ENCODE data around the gene LBP.

The LBP gene

GRCh38 chr20:38340693-38341092, 5.6 kb upstream of the LBP start:
- no peak overlapping the region for H3K4me2 ChIP-seq
- no peaks in the 10 kb centered on the region for H4K20me1 ChIP-seq
- H3K4me1 ChIP-seq = peaks cover 0 to 21% (median 12%) of the 10 kb centered on the region in 10 experiments; a peak in 13 of 20 replicates
- H3K27me3 ChIP-seq = no peaks in the 10 kb centered on the region
- H3K9ac ChIP-seq = no peak overlapping the region
- no peak for TF ChIP-seq Cebpa-rat (IDR thresholded peaks at IDR 0.05)
- H3K9me3 ChIP-seq (replicated peaks in 1 of 11) = peaks cover 4 to 10% (median 7%) of the 10 kb centered on the region in 11 experiments; a peak in 13 of 22 replicates
- no peak overlapping the region for H3K4me3 ChIP-seq
- H3K27ac ChIP-seq = no peak overlapping the region
- no peaks in the 10 kb centered on the region for H3K36me3 ChIP-seq

DNA sequence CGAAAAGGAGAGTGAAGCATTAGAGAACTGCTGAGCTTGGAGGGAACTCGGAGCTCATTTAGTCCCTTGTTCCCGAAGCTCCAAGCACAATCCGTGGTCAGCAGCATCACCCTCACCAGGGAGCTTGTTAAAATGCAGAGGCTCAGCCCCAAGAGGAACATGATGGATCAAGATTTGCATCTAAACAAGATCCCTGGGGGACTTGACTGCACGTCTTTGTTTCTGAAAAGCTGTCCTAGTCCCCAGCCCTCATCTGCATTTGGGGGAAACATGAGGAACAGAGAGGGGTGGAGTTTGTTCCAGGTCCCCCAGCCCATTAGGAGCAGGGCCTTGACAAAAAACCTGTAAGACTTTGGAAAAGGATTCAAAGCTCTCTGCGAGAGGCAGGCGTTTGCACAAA, 4.1 kb upstream of the LBP start:
- Histone ChIP-seq H3K4me1 (peaks cover 0 to 25% (median 18%) of the 10 kb centered on the region in 10 experiments; a peak in 15 of 20 replicates), H3K9me3 (replicated peaks in 1 of 11) (peaks cover 4 to 10% (median 7%) of the 10 kb centered on the region in 11 experiments; a peak in 13 of 22 replicates), H3K4me2 (peak overlapping the region in 6 of 11 experiments; percentile 11 to 41 (median 23); a peak in 8 of 22 replicates), H3K9ac (no peak overlapping the region; a peak in 1 of 22 replicates), H3K36me3 (no peaks in the 10 kb centered on the region), H3K4me3 (no peak overlapping the region), H4K20me1 (no peaks in the 10 kb centered on the region), H3K27me3 (no peaks in the 10 kb centered on the region), H3K27ac (no peak overlapping the region)
- no peak for TF ChIP-seq Cebpa-rat (IDR thresholded peaks at IDR 0.05)

DNA sequence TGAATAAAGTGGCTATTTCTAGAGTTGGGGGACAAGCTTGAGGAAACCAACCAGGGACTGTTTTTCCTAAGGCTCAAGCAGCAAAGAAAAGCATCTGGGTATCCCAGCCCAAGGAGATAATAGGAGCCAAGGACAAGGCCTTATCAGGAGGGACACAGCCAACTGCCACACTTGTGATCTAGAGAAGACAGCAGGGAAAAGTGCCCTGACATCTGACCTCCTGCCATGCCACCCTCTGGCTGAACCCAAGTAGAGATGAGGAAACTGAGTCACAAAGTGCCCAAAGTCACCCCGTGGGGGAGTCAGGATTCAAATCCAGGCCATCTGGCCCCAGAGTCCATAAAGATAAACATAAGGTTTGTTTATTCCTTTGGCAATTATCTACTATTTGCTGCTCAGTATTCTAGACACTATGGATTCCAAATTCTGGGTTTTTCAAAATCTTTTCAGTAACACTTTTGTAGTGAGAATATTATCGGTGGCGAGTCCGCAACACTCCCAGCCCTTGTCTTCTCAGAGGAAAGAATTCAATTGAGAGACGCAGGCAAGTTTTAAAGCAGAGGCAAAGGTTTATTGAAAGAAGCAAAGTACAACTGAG, 3.5 kb upstream of the LBP start:
- Histone ChIP-seq H4K20me1 (no peaks in the 10 kb centered on the region), H3K9me3 (replicated peaks in 1 of 11) (peaks cover 3 to 7% (median 4%) of the 10 kb centered on the region in 11 experiments; a peak in 13 of 22 replicates), H3K27me3 (no peaks in the 10 kb centered on the region), H3K4me1 (peaks cover 0 to 24% (median 18%) of the 10 kb centered on the region in 10 experiments; a peak in 15 of 20 replicates), H3K36me3 (no peaks in the 10 kb centered on the region), H3K4me3 (no peak overlapping the region), H3K9ac (no peak overlapping the region), H3K4me2 (peak overlapping the region in 6 of 11 experiments; percentile 11 to 41 (median 23); a peak in 5 of 22 replicates), H3K27ac (no peak overlapping the region)
- no peak for TF ChIP-seq Cebpa-rat (IDR thresholded peaks at IDR 0.05)

- Histone ChIP-seq H3K36me3 (no peaks in the 10 kb centered on the region), H3K4me1 (peaks cover 0 to 24% (median 18%) of the 10 kb centered on the region in 10 experiments; a peak in 15 of 20 replicates), H3K4me3 (no peak overlapping the region), H4K20me1 (no peaks in the 10 kb centered on the region), H3K4me2 (no peak overlapping the region), H3K9me3 (replicated peaks in 1 of 11) (no peaks in the 10 kb centered on the region), H3K27ac (no peak overlapping the region), H3K27me3 (no peaks in the 10 kb centered on the region), H3K9ac (no peak overlapping the region)
- no peak for TF ChIP-seq Cebpa-rat (IDR thresholded peaks at IDR 0.05)
Observed at GRCh38 chr20:38343311-38344106, 2.8 kb upstream of the LBP start.

DNA sequence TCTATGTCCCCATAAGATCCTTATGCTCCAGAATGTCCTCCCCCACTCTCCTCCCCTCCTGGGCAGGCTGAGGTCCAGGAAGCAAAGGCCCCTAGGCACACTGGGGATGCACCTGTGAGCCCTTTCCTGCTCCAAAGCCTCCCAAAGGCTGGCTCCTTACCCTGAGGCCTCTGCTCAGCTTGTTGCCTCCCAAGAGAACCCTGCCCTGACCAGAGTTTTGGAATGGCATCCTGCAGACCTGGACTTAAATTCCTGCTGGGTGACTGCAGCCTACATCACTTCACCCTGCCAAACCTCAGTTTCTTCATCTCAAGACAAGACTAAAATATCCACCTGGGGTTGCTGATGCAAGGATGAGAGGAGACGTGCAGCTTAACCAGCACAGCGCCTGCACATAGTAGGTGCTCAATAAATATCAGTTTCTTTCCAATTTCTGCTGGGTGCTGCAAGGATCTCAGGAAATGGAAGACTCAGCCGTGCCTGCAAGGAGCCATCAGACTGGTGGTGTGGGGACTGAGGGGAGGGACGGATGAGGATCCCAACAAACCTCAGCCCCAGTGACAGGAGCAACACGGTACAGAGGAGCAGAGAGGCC, 2.1 kb upstream of the LBP start:
- no peaks in the 10 kb centered on the region for H3K9me3 ChIP-seq (replicated peaks in 1 of 11)
- H3K4me1 ChIP-seq = peaks cover 0 to 24% (median 18%) of the 10 kb centered on the region in 10 experiments; a peak in 15 of 20 replicates
- H3K27ac ChIP-seq = no peak overlapping the region
- no peak overlapping the region for H3K9ac ChIP-seq
- H3K36me3 ChIP-seq = no peaks in the 10 kb centered on the region
- H3K4me2 ChIP-seq = no peak overlapping the region
- no peak overlapping the region for H3K4me3 ChIP-seq
- no peaks in the 10 kb centered on the region for H4K20me1 ChIP-seq
- TF ChIP-seq Cebpa-rat (IDR thresholded peaks at IDR 0.05) = no peak
- H3K27me3 ChIP-seq = no peaks in the 10 kb centered on the region

GRCh38 chr20:38345643-38346042, 639 bp upstream of the LBP start:
- Histone ChIP-seq H3K4me1 (peaks cover 0 to 24% (median 18%) of the 10 kb centered on the region in 10 experiments; a peak in 15 of 20 replicates), H4K20me1 (no peaks in the 10 kb centered on the region), H3K9me3 (replicated peaks in 1 of 11) (no peaks in the 10 kb centered on the region), H3K4me2 (peak overlapping the region in 9 of 11 experiments; percentile 5 to 57 (median 25); a peak in 11 of 22 replicates), H3K36me3 (no peaks in the 10 kb centered on the region), H3K27me3 (no peaks in the 10 kb centered on the region), H3K9ac (no peak overlapping the region), H3K4me3 (no peak overlapping the region), H3K27ac (no peak overlapping the region)
- no peak for TF ChIP-seq Cebpa-rat (IDR thresholded peaks at IDR 0.05)

GRCh38 chr20:38346741-38347140, 459 bp downstream of the LBP start:
- no peaks in the 10 kb centered on the region for H4K20me1 ChIP-seq
- H3K27ac ChIP-seq = no peak overlapping the region
- no peaks in the 10 kb centered on the region for H3K9me3 ChIP-seq (replicated peaks in 1 of 11)
- TF ChIP-seq Cebpa-rat (IDR thresholded peaks at IDR 0.05) = no peak
- H3K4me3 ChIP-seq = no peak overlapping the region
- H3K4me2 ChIP-seq = peak overlapping the region in 7 of 11 experiments; percentile 12 to 57 (median 25); a peak in 5 of 22 replicates
- no peaks in the 10 kb centered on the region for H3K27me3 ChIP-seq
- no peaks in the 10 kb centered on the region for H3K36me3 ChIP-seq
- H3K4me1 ChIP-seq = peaks cover 0 to 24% (median 18%) of the 10 kb centered on the region in 10 experiments; a peak in 16 of 20 replicates
- no peak overlapping the region for H3K9ac ChIP-seq

DNA sequence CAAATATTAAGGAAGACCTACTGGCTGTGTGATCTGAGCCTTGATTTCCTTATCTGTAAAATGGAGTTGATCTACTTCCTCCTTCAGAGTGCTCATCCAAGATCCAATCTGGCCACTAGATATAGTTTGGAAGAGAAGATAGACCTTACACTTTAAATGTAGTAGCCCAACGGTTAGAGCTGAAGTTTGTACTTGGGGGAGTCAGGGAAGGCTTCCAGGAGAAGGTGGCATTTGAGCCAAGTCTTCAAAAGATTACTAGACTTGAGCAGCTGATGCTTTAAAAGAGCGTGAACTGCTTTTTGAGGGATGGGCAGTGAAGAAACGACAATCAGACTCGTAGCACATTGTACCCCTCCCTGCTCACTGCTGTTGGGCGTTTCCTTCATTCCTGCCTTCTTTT, 3.6 kb downstream of the LBP start:
- Histone ChIP-seq H3K9ac (no peak overlapping the region), H3K36me3 (no peaks in the 10 kb centered on the region), H3K27ac (no peak overlapping the region), H3K27me3 (no peaks in the 10 kb centered on the region), H3K4me2 (no peak overlapping the region), H3K4me1 (peaks cover 0 to 23% (median 13%) of the 10 kb centered on the region in 10 experiments; a peak in 15 of 20 replicates), H3K9me3 (replicated peaks in 1 of 11) (no peaks in the 10 kb centered on the region), H3K4me3 (no peak overlapping the region), H4K20me1 (no peaks in the 10 kb centered on the region)
- TF ChIP-seq Cebpa-rat (IDR thresholded peaks at IDR 0.05) = no peak

Measured in BLaER1 treated with 17β-estradiol and CSF1 and Interleukin-3, amounts not matched to agents 10 nM and 100 nM (cell line).